ENCODE data around the gene FANCI.
A peak's percentile ranks its signal among the peaks of the same experiment; 100 is the strongest.

FANCI gene

GRCh38 chr15:89353991-89354390 is 110.2 kb downstream of the FANCI start:
- TF ChIP-seq ZBTB7A (IDR thresholded peaks at IDR 0.05; ENCODE audit: low read depth) (no peak), YY1 (IDR thresholded peaks at IDR 0.05; ENCODE audit: low read depth) (no peak), NFIC (IDR thresholded peaks at IDR 0.05) (no peak), USF1 (IDR thresholded peaks at IDR 0.05) (no peak), EP300 (IDR thresholded peaks at IDR 0.05; ENCODE audit: borderline replicate concordance) (no peak), RAD21 (IDR thresholded peaks at IDR 0.05; ENCODE audit: low read depth) (no peak), CEBPB (IDR thresholded peaks at IDR 0.05) (no peak), TEAD4 (IDR thresholded peaks at IDR 0.05) (no peak), TAF1 (IDR thresholded peaks at IDR 0.05; ENCODE audit: low read depth) (no peak), FOXM1 (IDR thresholded peaks at IDR 0.05; ENCODE audit: borderline replicate concordance, low read depth) (no peak), TCF12 (IDR thresholded peaks at IDR 0.05; ENCODE audit: low read depth) (no peak), MAX (IDR thresholded peaks at IDR 0.05) (no peak), CREB1 (IDR thresholded peaks at IDR 0.05; ENCODE audit: low read depth) (no peak), EGR1 (IDR thresholded peaks at IDR 0.05) (no peak)
- TF ChIP-seq, protein P1, sequence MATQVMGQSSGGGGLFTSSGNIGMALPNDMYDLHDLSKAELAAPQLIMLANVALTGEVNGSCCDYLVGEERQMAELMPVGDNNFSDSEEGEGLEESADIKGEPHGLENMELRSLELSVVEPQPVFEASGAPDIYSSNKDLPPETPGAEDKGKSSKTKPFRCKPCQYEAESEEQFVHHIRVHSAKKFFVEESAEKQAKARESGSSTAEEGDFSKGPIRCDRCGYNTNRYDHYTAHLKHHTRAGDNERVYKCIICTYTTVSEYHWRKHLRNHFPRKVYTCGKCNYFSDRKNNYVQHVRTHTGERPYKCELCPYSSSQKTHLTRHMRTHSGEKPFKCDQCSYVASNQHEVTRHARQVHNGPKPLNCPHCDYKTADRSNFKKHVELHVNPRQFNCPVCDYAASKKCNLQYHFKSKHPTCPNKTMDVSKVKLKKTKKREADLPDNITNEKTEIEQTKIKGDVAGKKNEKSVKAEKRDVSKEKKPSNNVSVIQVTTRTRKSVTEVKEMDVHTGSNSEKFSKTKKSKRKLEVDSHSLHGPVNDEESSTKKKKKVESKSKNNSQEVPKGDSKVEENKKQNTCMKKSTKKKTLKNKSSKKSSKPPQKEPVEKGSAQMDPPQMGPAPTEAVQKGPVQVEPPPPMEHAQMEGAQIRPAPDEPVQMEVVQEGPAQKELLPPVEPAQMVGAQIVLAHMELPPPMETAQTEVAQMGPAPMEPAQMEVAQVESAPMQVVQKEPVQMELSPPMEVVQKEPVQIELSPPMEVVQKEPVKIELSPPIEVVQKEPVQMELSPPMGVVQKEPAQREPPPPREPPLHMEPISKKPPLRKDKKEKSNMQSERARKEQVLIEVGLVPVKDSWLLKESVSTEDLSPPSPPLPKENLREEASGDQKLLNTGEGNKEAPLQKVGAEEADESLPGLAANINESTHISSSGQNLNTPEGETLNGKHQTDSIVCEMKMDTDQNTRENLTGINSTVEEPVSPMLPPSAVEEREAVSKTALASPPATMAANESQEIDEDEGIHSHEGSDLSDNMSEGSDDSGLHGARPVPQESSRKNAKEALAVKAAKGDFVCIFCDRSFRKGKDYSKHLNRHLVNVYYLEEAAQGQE (IDR thresholded peaks at IDR 0.05; ENCODE audit: low read depth) = no peak

GRCh38 chr15:89356634-89357298 is 113.0 kb downstream of the FANCI start:
- TF ChIP-seq RAD21 (IDR thresholded peaks at IDR 0.05; ENCODE audit: low read depth) (peak; percentile 52; the same call in 1 of the 2 replicates), YY1 (IDR thresholded peaks at IDR 0.05; ENCODE audit: low read depth) (no peak), TCF12 (IDR thresholded peaks at IDR 0.05; ENCODE audit: low read depth) (no peak), TEAD4 (IDR thresholded peaks at IDR 0.05) (no peak), FOXM1 (IDR thresholded peaks at IDR 0.05; ENCODE audit: borderline replicate concordance, low read depth) (no peak)

- no peak for TF ChIP-seq MAX (IDR thresholded peaks at IDR 0.05)
- TF ChIP-seq, protein P1 (IDR thresholded peaks at IDR 0.05; ENCODE audit: low read depth) = no peak
- TF ChIP-seq TAF1 (IDR thresholded peaks at IDR 0.05; ENCODE audit: low read depth) = no peak
- TF ChIP-seq RAD21 (IDR thresholded peaks at IDR 0.05; ENCODE audit: low read depth) = no peak
- TF ChIP-seq EP300 (IDR thresholded peaks at IDR 0.05; ENCODE audit: borderline replicate concordance) = no peak
- no peak for TF ChIP-seq CEBPB (IDR thresholded peaks at IDR 0.05)
- no peak for TF ChIP-seq USF1 (IDR thresholded peaks at IDR 0.05)
- TF ChIP-seq NFIC (IDR thresholded peaks at IDR 0.05) = no peak
- TF ChIP-seq TCF12 (IDR thresholded peaks at IDR 0.05; ENCODE audit: low read depth) = no peak
- TF ChIP-seq EGR1 (IDR thresholded peaks at IDR 0.05) = no peak
- TF ChIP-seq TEAD4 (IDR thresholded peaks at IDR 0.05) = no peak
Observed at GRCh38 chr15:89358435-89358754, 114.6 kb downstream of the FANCI start.

GRCh38 chr15:89358755-89359439 is 115.1 kb downstream of the FANCI start:
- TF ChIP-seq TCF12 (IDR thresholded peaks at IDR 0.05; ENCODE audit: low read depth) (no peak), RAD21 (IDR thresholded peaks at IDR 0.05; ENCODE audit: low read depth) (peak; percentile 93), CEBPB (IDR thresholded peaks at IDR 0.05) (no peak), NFIC (IDR thresholded peaks at IDR 0.05) (peak; percentile 12; the same call in 1 of the 2 replicates), YY1 (IDR thresholded peaks at IDR 0.05; ENCODE audit: low read depth) (no peak), MAX (IDR thresholded peaks at IDR 0.05) (peak; percentile 68; the same call in 1 of the 2 replicates)
- TF ChIP-seq, protein P1 (IDR thresholded peaks at IDR 0.05; ENCODE audit: low read depth) = peak; percentile 47
